ENCODE results near the gene VEGFA.

The VEGFA gene

GRCh38 chr6:43821101-43821886 lies 51.3 kb downstream of the VEGFA start:
- no peak for DNase-seq (ENCODE audit: low spot score)

GRCh38 chr6:43823390-43823789 lies 53.4 kb downstream of the VEGFA start:
- DNase-seq (ENCODE audit: low spot score) = no peak

GRCh38 chr6:43823879-43824702 lies 54.1 kb downstream of the VEGFA start:
- DNase-seq (ENCODE audit: low spot score) = no peak

GRCh38 chr6:43824703-43825064 lies 54.7 kb downstream of the VEGFA start:
- DNase-seq (ENCODE audit: low spot score) = no peak

GRCh38 chr6:43825187-43826115 lies 55.4 kb downstream of the VEGFA start:
- DNase-seq (ENCODE audit: low spot score) = no peak

GRCh38 chr6:43826730-43827129 lies 56.7 kb downstream of the VEGFA start:
- no peak for DNase-seq (ENCODE audit: low spot score)

- no peak for DNase-seq (ENCODE audit: low spot score)
Measured at GRCh38 chr6:43827898-43828297, 57.9 kb downstream of the VEGFA start.

GRCh38 chr6:43828711-43829110 lies 58.7 kb downstream of the VEGFA start:
- DNase-seq (ENCODE audit: low spot score) = peak; percentile 32

- DNase-seq (ENCODE audit: low spot score) = no peak
Measured at GRCh38 chr6:43829470-43829869, 59.5 kb downstream of the VEGFA start.

- DNase-seq (ENCODE audit: low spot score) = no peak
Measured at GRCh38 chr6:43830775-43831174, 60.8 kb downstream of the VEGFA start.

GRCh38 chr6:43831191-43831590 lies 61.2 kb downstream of the VEGFA start:
- DNase-seq (ENCODE audit: low spot score) = no peak

- DNase-seq (ENCODE audit: low spot score) = no peak
Measured at GRCh38 chr6:43833223-43833995, 63.4 kb downstream of the VEGFA start.

- DNase-seq (ENCODE audit: low spot score) = no peak
Measured at GRCh38 chr6:43833996-43834390, 64.0 kb downstream of the VEGFA start.

- DNase-seq (ENCODE audit: low spot score) = no peak
Measured at GRCh38 chr6:43834528-43835155, 64.6 kb downstream of the VEGFA start.

- DNase-seq (ENCODE audit: low spot score) = no peak
Measured at GRCh38 chr6:43835872-43836419, 65.9 kb downstream of the VEGFA start.
